Neuron (in vitro differentiated cells): Measurements from ENCODE around the gene CMIP.

Source experiments
- H2AFZ ChIP-seq: one replicate; pipeline ENCODE4 v1.6.1; 2013; ENCODE audit warnings: low read depth, mild to moderate bottlenecking, inconsistent platforms, low read length, moderate library complexity
- H3K27me3 ChIP-seq: one replicate; pipeline ENCODE4 v1.6.1; 2013; ENCODE audit warnings: low read length; ENCODE audit not compliant: insufficient read depth
- H3K36me3 ChIP-seq: one replicate; pipeline ENCODE4 v1.6.1; 2013; ENCODE audit warnings: low read length; ENCODE audit not compliant: insufficient read depth
- H3K4me1 ChIP-seq: one replicate; pipeline ENCODE4 v1.6.1; 2013; ENCODE audit warnings: low read length; ENCODE audit not compliant: insufficient read depth
- H3K4me3 ChIP-seq: 2 replicates; pipeline ENCODE4 v1.5.1; 2013; ENCODE audit warnings: mild to moderate bottlenecking, low read length, moderate library complexity
- H3K9me3 ChIP-seq: one replicate; pipeline ENCODE4 v1.6.1; 2013; ENCODE audit warnings: low read length

Gene CMIP

GRCh38 chr16:81642107-81642436, 197.5 kb downstream of the CMIP start:
- Histone ChIP-seq H3K9me3 (no peaks in the 10 kb centered on the region), H3K36me3 (no peaks in the 10 kb centered on the region), H2AFZ (no peak overlapping the region), H3K27me3 (no peaks in the 10 kb centered on the region), H3K4me1 (peaks cover 30% of the 10 kb centered on the region), H3K4me3 (no peak overlapping the region)

- Histone ChIP-seq H2AFZ (no peak overlapping the region), H3K4me1 (peaks cover 30% of the 10 kb centered on the region), H3K4me3 (no peak overlapping the region), H3K27me3 (no peaks in the 10 kb centered on the region), H3K9me3 (no peaks in the 10 kb centered on the region), H3K36me3 (no peaks in the 10 kb centered on the region)
These were observed 198.3 kb downstream of the CMIP start for GRCh38 chr16:81642943-81643342.

GRCh38 chr16:81645266-81645694, 200.7 kb downstream of the CMIP start:
- no peaks in the 10 kb centered on the region for H3K9me3 ChIP-seq
- H3K36me3 ChIP-seq = no peaks in the 10 kb centered on the region
- no peak overlapping the region for H3K4me3 ChIP-seq
- H3K4me1 ChIP-seq = peaks cover 30% of the 10 kb centered on the region
- no peaks in the 10 kb centered on the region for H3K27me3 ChIP-seq
- no peak overlapping the region for H2AFZ ChIP-seq

- no peak overlapping the region for H3K4me3 ChIP-seq
- no peak overlapping the region for H2AFZ ChIP-seq
- H3K36me3 ChIP-seq = no peaks in the 10 kb centered on the region
- H3K4me1 ChIP-seq = peaks cover 27% of the 10 kb centered on the region
- H3K9me3 ChIP-seq = no peaks in the 10 kb centered on the region
- H3K27me3 ChIP-seq = no peaks in the 10 kb centered on the region
These were observed 201.3 kb downstream of the CMIP start for GRCh38 chr16:81645925-81646324.

- H3K4me1 ChIP-seq = peaks cover 21% of the 10 kb centered on the region
- no peaks in the 10 kb centered on the region for H3K9me3 ChIP-seq
- H3K27me3 ChIP-seq = no peaks in the 10 kb centered on the region
- no peaks in the 10 kb centered on the region for H3K36me3 ChIP-seq
- no peak overlapping the region for H2AFZ ChIP-seq
- H3K4me3 ChIP-seq = no peak overlapping the region
These were observed 202.0 kb downstream of the CMIP start for GRCh38 chr16:81646561-81646960.

GRCh38 chr16:81647527-81647926, 202.9 kb downstream of the CMIP start:
- no peaks in the 10 kb centered on the region for H3K36me3 ChIP-seq
- no peak overlapping the region for H2AFZ ChIP-seq
- H3K27me3 ChIP-seq = no peaks in the 10 kb centered on the region
- no peaks in the 10 kb centered on the region for H3K9me3 ChIP-seq
- peaks cover 24% of the 10 kb centered on the region for H3K4me1 ChIP-seq
- H3K4me3 ChIP-seq = no peak overlapping the region

GRCh38 chr16:81649561-81650184, 205.1 kb downstream of the CMIP start:
- no peaks in the 10 kb centered on the region for H3K9me3 ChIP-seq
- H3K27me3 ChIP-seq = no peaks in the 10 kb centered on the region
- H3K4me1 ChIP-seq = peaks cover 27% of the 10 kb centered on the region
- H3K36me3 ChIP-seq = peaks cover 7% of the 10 kb centered on the region
- H2AFZ ChIP-seq = no peak overlapping the region
- no peak overlapping the region for H3K4me3 ChIP-seq

GRCh38 chr16:81650281-81650680, 205.7 kb downstream of the CMIP start:
- H3K27me3 ChIP-seq = no peaks in the 10 kb centered on the region
- peaks cover 21% of the 10 kb centered on the region for H3K4me1 ChIP-seq
- H2AFZ ChIP-seq = no peak overlapping the region
- H3K9me3 ChIP-seq = no peaks in the 10 kb centered on the region
- peaks cover 7% of the 10 kb centered on the region for H3K36me3 ChIP-seq
- H3K4me3 ChIP-seq = no peak overlapping the region

GRCh38 chr16:81650982-81651562, 206.5 kb downstream of the CMIP start:
- Histone ChIP-seq H2AFZ (no peak overlapping the region), H3K27me3 (no peaks in the 10 kb centered on the region), H3K36me3 (peaks cover 7% of the 10 kb centered on the region), H3K4me1 (peaks cover 14% of the 10 kb centered on the region), H3K9me3 (no peaks in the 10 kb centered on the region), H3K4me3 (no peak overlapping the region)

GRCh38 chr16:81651758-81652718, 207.4 kb downstream of the CMIP start:
- H3K4me3 ChIP-seq = no peak overlapping the region

GRCh38 chr16:81652798-81653505, 208.3 kb downstream of the CMIP start:
- H3K27me3 ChIP-seq = no peaks in the 10 kb centered on the region
- peaks cover 13% of the 10 kb centered on the region for H3K36me3 ChIP-seq
- H3K4me3 ChIP-seq = no peak overlapping the region
- H3K9me3 ChIP-seq = no peaks in the 10 kb centered on the region
- no peak overlapping the region for H2AFZ ChIP-seq
- H3K4me1 ChIP-seq = peaks cover 14% of the 10 kb centered on the region

More at GRCh38 chr16:81651758-81652718, 207.4 kb downstream of the CMIP start:
- Histone ChIP-seq H3K9me3 (no peaks in the 10 kb centered on the region), H3K27me3 (no peaks in the 10 kb centered on the region), H3K36me3 (peaks cover 7% of the 10 kb centered on the region), H2AFZ (no peak overlapping the region), H3K4me1 (peaks cover 14% of the 10 kb centered on the region)

- Histone ChIP-seq H3K9me3 (no peaks in the 10 kb centered on the region), H3K27me3 (no peaks in the 10 kb centered on the region), H2AFZ (no peak overlapping the region), H3K4me3 (no peak overlapping the region), H3K36me3 (peaks cover 22% of the 10 kb centered on the region), H3K4me1 (peaks cover 14% of the 10 kb centered on the region)
These were observed 209.7 kb downstream of the CMIP start for GRCh38 chr16:81654346-81654745.
